Measurements from ENCODE around the gene PCTP.

PCTP gene

GRCh38 chr17:55750750-55751657 is at the start of gene PCTP:
TSS of gene PCTP (plus strand) at chr17:55751051. CDS start at chr17:55751104, 53 bp downstream.
- Mint-ChIP-seq H3K27ac (no peak within 1 kb of the TSS), H3K4me3 (peak within 1 kb of the TSS; percentile 72), H3K36me3 (no peaks in the 10 kb centered on the region), H3K4me1 (peaks cover 11% of the 10 kb centered on the region), H3K9me3 (no peaks in the 10 kb centered on the region), H3K27me3 (peaks cover 13% of the 10 kb centered on the region)

- Mint-ChIP-seq H3K4me1 (no peaks in the 10 kb centered on the region), H3K27ac (no peak overlapping the region), H3K9me3 (no peaks in the 10 kb centered on the region), H3K27me3 (peaks cover 20% of the 10 kb centered on the region), H3K4me3 (no peak overlapping the region), H3K36me3 (no peaks in the 10 kb centered on the region)
Measured at GRCh38 chr17:55702150-55702549, 48.7 kb upstream of the PCTP start.

GRCh38 chr17:55704401-55704800 is 46.5 kb upstream of the PCTP start:
- Mint-ChIP-seq H3K27me3 (peaks cover 20% of the 10 kb centered on the region), H3K4me1 (no peaks in the 10 kb centered on the region), H3K27ac (no peak overlapping the region), H3K4me3 (no peak overlapping the region), H3K9me3 (no peaks in the 10 kb centered on the region), H3K36me3 (no peaks in the 10 kb centered on the region)

GRCh38 chr17:55705847-55706246 is 45.0 kb upstream of the PCTP start:
- Mint-ChIP-seq H3K4me3 (no peak overlapping the region), H3K9me3 (no peaks in the 10 kb centered on the region), H3K4me1 (no peaks in the 10 kb centered on the region), H3K36me3 (no peaks in the 10 kb centered on the region), H3K27me3 (peaks cover 15% of the 10 kb centered on the region), H3K27ac (no peak overlapping the region)

GRCh38 chr17:55706808-55707773 is 43.8 kb upstream of the PCTP start:
- H3K9me3 Mint-ChIP-seq: no peaks in the 10 kb centered on the region
- H3K4me3 Mint-ChIP-seq: no peak overlapping the region
- peaks cover 10% of the 10 kb centered on the region for H3K27me3 Mint-ChIP-seq
- no peaks in the 10 kb centered on the region for H3K36me3 Mint-ChIP-seq
- no peak overlapping the region for H3K27ac Mint-ChIP-seq
- H3K4me1 Mint-ChIP-seq: no peaks in the 10 kb centered on the region

GRCh38 chr17:55708175-55708974 is 42.5 kb upstream of the PCTP start:
- H3K27me3 Mint-ChIP-seq: peaks cover 7% of the 10 kb centered on the region
- H3K4me1 Mint-ChIP-seq: no peaks in the 10 kb centered on the region

GRCh38 chr17:55709440-55709839 is 41.4 kb upstream of the PCTP start:
- Mint-ChIP-seq H3K9me3 (no peaks in the 10 kb centered on the region), H3K27me3 (peaks cover 7% of the 10 kb centered on the region), H3K4me1 (no peaks in the 10 kb centered on the region), H3K4me3 (no peak overlapping the region), H3K27ac (no peak overlapping the region), H3K36me3 (no peaks in the 10 kb centered on the region)

More at GRCh38 chr17:55708175-55708974, 42.5 kb upstream of the PCTP start:
- H3K36me3 Mint-ChIP-seq: no peaks in the 10 kb centered on the region
- no peak overlapping the region for H3K4me3 Mint-ChIP-seq
- H3K27ac Mint-ChIP-seq: no peak overlapping the region
- no peaks in the 10 kb centered on the region for H3K9me3 Mint-ChIP-seq

- Mint-ChIP-seq H3K27ac (no peak overlapping the region), H3K4me1 (no peaks in the 10 kb centered on the region), H3K9me3 (no peaks in the 10 kb centered on the region), H3K27me3 (peaks cover 7% of the 10 kb centered on the region), H3K4me3 (no peak overlapping the region), H3K36me3 (no peaks in the 10 kb centered on the region)
Measured at GRCh38 chr17:55709984-55710383, 40.9 kb upstream of the PCTP start.

GRCh38 chr17:55710410-55710809 is 40.4 kb upstream of the PCTP start:
- peaks cover 7% of the 10 kb centered on the region for H3K27me3 Mint-ChIP-seq
- H3K4me3 Mint-ChIP-seq: no peak overlapping the region
- H3K4me1 Mint-ChIP-seq: no peaks in the 10 kb centered on the region
- no peaks in the 10 kb centered on the region for H3K36me3 Mint-ChIP-seq
- H3K9me3 Mint-ChIP-seq: no peaks in the 10 kb centered on the region
- no peak overlapping the region for H3K27ac Mint-ChIP-seq

- Mint-ChIP-seq H3K27ac (no peak overlapping the region), H3K36me3 (no peaks in the 10 kb centered on the region)
Measured at GRCh38 chr17:55710829-55711496, 39.9 kb upstream of the PCTP start.

GRCh38 chr17:55717432-55717831 is 33.4 kb upstream of the PCTP start:
- H3K4me3 Mint-ChIP-seq: no peak overlapping the region
- no peak overlapping the region for H3K27ac Mint-ChIP-seq
- peaks cover 7% of the 10 kb centered on the region for H3K27me3 Mint-ChIP-seq
- H3K36me3 Mint-ChIP-seq: no peaks in the 10 kb centered on the region
- H3K4me1 Mint-ChIP-seq: no peaks in the 10 kb centered on the region
- no peaks in the 10 kb centered on the region for H3K9me3 Mint-ChIP-seq

More at GRCh38 chr17:55710829-55711496, 39.9 kb upstream of the PCTP start:
- Mint-ChIP-seq H3K4me1 (no peaks in the 10 kb centered on the region), H3K4me3 (no peak overlapping the region), H3K27me3 (peaks cover 5% of the 10 kb centered on the region), H3K9me3 (no peaks in the 10 kb centered on the region)

GRCh38 chr17:55717898-55718735 is 32.7 kb upstream of the PCTP start:
- Mint-ChIP-seq H3K27me3 (peaks cover 12% of the 10 kb centered on the region), H3K4me1 (no peaks in the 10 kb centered on the region), H3K9me3 (no peaks in the 10 kb centered on the region), H3K4me3 (no peak overlapping the region), H3K36me3 (no peaks in the 10 kb centered on the region), H3K27ac (no peak overlapping the region)

- Mint-ChIP-seq H3K9me3 (no peaks in the 10 kb centered on the region), H3K36me3 (no peaks in the 10 kb centered on the region), H3K27me3 (peaks cover 19% of the 10 kb centered on the region), H3K4me1 (no peaks in the 10 kb centered on the region), H3K27ac (no peak overlapping the region), H3K4me3 (no peak overlapping the region)
Measured at GRCh38 chr17:55720919-55721836, 29.7 kb upstream of the PCTP start.
